GM03348 (cell line): ENCODE measurements around the gene ANKRD53.

ENCODE experiments used
- DNase-seq: peaks from one replicate; pipeline ENCODE4 v3.0.0; 2012; ENCODE audit warnings: low spot score

The ANKRD53 gene, protein sequence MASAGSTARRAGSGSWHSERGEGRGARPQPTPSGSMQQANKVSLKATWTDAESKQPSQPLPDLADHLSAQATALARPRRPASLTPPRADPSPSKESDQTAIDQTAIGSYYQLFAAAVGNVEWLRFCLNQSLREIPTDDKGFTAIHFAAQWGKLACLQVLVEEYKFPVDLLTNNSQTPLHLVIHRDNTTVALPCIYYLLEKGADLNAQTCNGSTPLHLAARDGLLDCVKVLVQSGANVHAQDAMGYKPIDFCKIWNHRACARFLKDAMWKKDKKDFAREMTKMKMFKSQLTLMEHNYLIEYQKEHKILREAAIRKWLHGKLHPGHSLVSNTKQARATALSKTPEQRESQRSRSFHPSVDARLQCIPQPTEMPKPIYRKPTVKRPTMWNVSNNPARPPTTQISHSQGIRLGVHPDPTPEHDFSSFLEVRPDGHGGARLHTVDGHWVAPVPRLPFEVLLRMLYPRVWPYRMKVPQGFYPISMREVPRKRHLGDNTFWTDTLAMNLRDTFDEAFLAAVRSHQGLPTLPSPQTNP

GRCh38 chr2:70978341-70979179 lies at the start of gene ANKRD53:
ANKRD53 (plus strand) TSS chr2:70978630; CDS start chr2:70978646, 16 bp downstream.
- peak; percentile 70 for DNase-seq

- DNase-seq: no peak
These were observed 47.8 kb upstream of the ANKRD53 start for GRCh38 chr2:70930371-70931329.

- DNase-seq: no peak
These were observed 46.9 kb upstream of the ANKRD53 start for GRCh38 chr2:70931376-70932000.

GRCh38 chr2:70932631-70933230 lies 45.7 kb upstream of the ANKRD53 start:
- DNase-seq: no peak

- DNase-seq: no peak
These were observed 43.4 kb upstream of the ANKRD53 start for GRCh38 chr2:70934981-70935380.

DNA sequence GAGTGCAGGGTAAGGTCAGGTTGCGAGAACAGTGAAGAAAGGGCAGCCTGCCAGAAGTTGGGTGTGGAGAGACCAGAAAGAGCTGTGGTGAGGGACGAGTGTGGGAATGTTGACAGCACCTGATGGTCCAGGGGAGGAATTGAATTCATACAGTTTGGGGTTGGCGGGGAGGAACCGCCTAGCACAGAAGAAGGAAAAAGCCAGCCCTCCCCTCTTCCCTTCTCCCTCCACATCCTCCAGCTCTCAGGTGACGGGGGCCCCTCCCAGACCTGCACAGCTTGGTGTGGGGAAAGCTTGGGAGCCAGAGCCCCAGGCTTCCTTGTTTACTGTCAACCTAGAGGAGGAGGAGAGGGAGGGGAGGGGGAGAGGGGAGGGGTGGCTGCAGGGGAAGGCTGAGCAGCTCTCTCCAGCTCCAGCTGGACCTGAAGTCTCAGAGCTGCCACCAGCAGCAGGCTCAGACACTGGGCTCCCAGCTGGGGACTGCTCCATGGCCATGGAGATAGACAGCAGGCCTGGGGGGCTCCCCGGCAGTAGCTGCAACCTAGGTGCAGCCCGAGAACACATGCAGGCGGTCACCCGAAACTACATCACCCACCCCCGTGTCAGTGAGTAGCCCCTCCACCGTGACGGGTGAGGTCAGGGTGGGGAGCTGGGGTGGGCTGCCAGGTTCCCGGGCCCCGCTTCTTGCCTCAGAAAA lies 42.8 kb upstream of the ANKRD53 start, which contains the start of gene ATP6V1B1:
TSS of gene ATP6V1B1 (plus strand) at position 433 of the 697 bp plus-strand sequence. CDS start at position 488, 55 bp downstream.
- no peak for DNase-seq

DNA sequence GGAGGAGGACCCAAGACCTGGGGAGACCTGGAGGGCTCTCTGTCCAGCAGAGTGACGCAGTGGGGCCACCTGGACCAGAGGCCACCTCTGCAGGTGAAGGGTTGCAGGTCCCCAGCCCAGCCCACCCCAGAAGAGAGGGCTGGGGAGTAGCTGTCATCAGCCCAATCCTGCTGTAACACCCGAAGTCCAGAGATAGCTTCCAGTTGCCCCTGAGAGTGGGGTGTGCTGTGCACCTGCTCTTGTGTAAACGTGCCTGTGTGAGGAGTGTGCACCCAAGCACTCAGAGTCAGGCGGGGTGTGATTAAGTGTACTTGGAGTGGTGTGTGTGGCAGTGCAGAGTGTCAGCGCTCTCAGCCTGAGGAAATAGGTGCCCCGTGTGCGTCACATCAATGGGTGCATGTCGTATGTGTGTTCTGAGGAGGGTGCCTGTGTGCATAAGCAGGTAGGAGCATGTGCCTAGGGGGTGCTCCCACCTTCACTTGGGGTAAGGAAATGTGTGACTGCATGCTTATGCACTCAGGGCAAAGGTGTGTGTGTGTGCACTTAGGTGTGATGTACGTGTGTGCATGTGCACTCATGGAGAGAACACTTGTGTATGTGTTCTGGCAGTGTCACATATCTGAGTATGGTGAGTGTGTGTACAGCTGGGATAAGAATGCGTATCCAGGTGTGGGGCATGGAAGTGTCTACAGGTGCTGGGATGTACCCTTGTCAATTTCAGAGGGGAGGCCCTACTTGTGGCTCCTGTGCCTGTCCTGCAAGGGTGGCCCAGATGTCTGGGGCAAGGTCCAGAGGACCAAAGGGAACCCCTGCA lies 42.1 kb upstream of the ANKRD53 start:
- DNase-seq: no peak

GRCh38 chr2:70936979-70937811 lies 41.2 kb upstream of the ANKRD53 start:
- DNase-seq: no peak

DNA sequence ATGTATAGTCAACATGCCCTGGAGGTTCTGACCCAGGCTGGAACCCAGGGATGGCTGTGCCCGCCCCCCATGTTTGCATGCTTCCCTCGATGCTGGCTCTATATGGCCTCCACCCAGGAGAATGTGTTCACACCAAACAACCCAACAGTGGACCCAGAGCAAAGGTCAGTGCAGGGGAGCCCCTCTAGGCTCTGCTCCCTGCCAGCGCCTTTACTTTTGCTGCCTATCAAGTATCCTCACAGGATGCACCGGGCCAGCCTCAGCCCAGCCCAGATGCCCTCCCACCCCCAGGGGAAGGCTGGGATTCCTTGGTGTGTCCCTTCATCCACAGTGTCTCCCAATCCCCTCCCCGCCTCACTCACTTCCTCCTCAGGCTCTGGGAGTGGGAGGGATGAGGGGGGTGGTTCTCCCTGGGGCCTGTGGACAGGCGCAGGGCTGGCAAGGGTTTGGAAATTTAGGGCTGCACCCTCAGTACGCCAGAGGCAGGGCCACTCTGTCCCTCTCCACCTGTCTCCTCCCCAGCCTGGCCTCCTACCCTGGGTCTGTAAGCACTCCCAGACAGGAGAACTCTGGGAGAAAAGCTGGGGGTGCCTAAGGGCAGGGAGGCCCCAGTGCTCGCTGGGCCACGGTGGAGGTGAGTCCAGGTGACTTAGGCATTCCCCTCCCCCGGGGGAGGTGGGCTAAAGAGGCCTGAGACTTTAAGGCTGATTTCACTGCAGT lies 40.4 kb upstream of the ANKRD53 start:
- DNase-seq: no peak

GRCh38 chr2:70938586-70938950 lies 39.9 kb upstream of the ANKRD53 start:
- DNase-seq: no peak

DNA sequence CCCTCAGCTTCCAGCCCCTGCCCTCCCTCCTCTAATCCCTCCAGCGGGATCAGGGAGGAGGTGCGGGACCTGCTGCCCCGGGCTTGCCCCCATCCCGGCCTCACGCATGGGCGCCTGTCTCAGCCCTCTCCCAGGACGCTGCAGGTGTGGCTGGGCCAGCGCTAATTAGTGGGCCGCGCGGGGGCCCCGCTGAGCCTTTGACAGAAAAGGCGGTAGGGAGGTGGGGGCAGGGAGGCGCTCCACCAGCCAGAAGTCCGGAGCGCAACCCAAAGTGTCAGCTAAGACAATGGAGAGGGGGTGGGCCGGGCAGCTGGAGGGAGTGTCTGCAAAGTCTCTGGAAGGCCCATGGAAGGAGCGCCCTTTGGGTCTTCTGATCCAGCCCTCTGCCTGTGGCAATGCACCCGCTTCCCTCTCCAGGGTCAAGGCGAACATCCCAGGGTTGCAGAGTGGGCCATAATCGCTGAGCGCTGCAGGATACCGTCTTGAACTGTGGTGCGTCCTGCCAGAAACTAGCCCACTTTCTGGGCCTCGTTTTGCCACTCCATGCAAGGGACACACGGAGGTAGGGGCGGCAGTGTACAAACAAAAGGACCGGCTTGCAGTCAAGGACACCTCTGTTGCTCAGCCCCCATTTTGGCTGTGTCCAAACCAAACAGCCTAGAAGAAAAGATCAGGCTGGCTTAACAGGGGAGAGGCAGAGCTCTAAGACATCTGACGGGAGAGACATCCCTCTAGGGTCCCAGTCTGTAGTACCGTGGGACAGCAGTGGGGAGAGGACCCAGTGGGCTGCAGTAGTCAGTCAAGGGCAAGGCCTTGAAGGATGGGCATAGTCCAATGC lies 39.2 kb upstream of the ANKRD53 start:
- no peak for DNase-seq

GRCh38 chr2:70939839-70940580 lies 38.4 kb upstream of the ANKRD53 start:
- no peak for DNase-seq

DNA sequence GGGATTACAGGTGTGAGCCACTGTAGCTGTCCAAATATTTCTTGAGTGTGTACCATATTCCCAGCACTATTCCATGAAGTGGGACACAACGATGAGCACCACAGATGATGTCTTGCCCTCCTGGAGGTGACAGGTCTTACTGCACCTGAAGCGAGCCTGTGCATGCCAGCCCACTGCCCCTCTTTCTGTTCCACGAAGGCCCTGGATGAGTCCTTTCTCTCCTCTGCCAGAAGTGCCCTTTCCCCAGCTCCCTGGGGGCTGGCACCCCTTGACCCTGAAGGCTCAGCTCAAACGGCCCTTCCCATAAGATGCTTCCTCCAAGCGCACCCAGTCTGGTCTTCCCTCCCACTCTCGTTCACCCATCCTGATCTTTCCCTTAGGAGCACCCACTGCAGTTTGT lies 37.2 kb upstream of the ANKRD53 start:
- no peak for DNase-seq

GRCh38 chr2:70941701-70942100 lies 36.7 kb upstream of the ANKRD53 start:
- DNase-seq: no peak

GRCh38 chr2:70942396-70943204 lies 35.8 kb upstream of the ANKRD53 start:
- no peak for DNase-seq
